ENCODE data around the gene GALNT7.
A peak's percentile ranks its signal among the peaks of the same experiment; 100 is the strongest.
"Not testable (repeated sequence)": the region's sequence is repeated elsewhere in the genome, so short reads cannot be mapped to it uniquely, and the experiment has no call there.

The GALNT7 gene

GRCh38 chr4:173194157-173194556 is 25.5 kb downstream of the GALNT7 start:
- no peak for DNase-seq (ENCODE audit: low read depth in 2 of 2)

GRCh38 chr4:173195109-173195508 is 26.5 kb downstream of the GALNT7 start:
- DNase-seq (ENCODE audit: low read depth in 2 of 2), result no peak

- DNase-seq (ENCODE audit: low read depth in 2 of 2), result no peak
These were observed 30.9 kb downstream of the GALNT7 start for GRCh38 chr4:173199553-173199952.

- no peak for DNase-seq (ENCODE audit: low read depth in 2 of 2)
These were observed 31.7 kb downstream of the GALNT7 start for GRCh38 chr4:173200103-173200884.

GRCh38 chr4:173202395-173202794 is 33.8 kb downstream of the GALNT7 start:
- DNase-seq (ENCODE audit: low read depth in 2 of 2), result no peak

GRCh38 chr4:173205656-173206055 is 37.0 kb downstream of the GALNT7 start:
- DNase-seq (ENCODE audit: low read depth in 2 of 2), result no peak

- no peak for DNase-seq (ENCODE audit: low read depth in 2 of 2)
These were observed 39.8 kb downstream of the GALNT7 start for GRCh38 chr4:173208420-173208819.

GRCh38 chr4:173211222-173211621 is 42.6 kb downstream of the GALNT7 start:
- no peak for DNase-seq (ENCODE audit: low read depth in 2 of 2)

GRCh38 chr4:173211838-173212237 is 43.2 kb downstream of the GALNT7 start:
- DNase-seq (ENCODE audit: low read depth in 2 of 2), result peak in 1 of 2 experiments; percentile 31

- DNase-seq (ENCODE audit: low read depth in 2 of 2), result no peak
These were observed 43.8 kb downstream of the GALNT7 start for GRCh38 chr4:173212379-173212778.

- no peak for DNase-seq (ENCODE audit: low read depth in 2 of 2)
These were observed 44.7 kb downstream of the GALNT7 start for GRCh38 chr4:173213296-173213695.

- no peak for DNase-seq (ENCODE audit: low read depth in 2 of 2)
These were observed 45.6 kb downstream of the GALNT7 start for GRCh38 chr4:173214231-173214630.

- peak; percentile 6 to 14 for DNase-seq (ENCODE audit: low read depth in 2 of 2)
These were observed 46.0 kb downstream of the GALNT7 start for GRCh38 chr4:173214661-173215060.

GRCh38 chr4:173217075-173217474 is 48.5 kb downstream of the GALNT7 start:
- DNase-seq (ENCODE audit: low read depth in 2 of 2), result no peak

GRCh38 chr4:173217727-173218126 is 49.1 kb downstream of the GALNT7 start:
- no peak for DNase-seq (ENCODE audit: low read depth in 2 of 2)

- peak; percentile 47 to 57 for DNase-seq (ENCODE audit: low read depth in 2 of 2)
These were observed 50.0 kb downstream of the GALNT7 start for GRCh38 chr4:173218411-173219125.

- not testable (repeated sequence) for DNase-seq (ENCODE audit: low read depth in 2 of 2)
These were observed 50.5 kb downstream of the GALNT7 start for GRCh38 chr4:173219126-173219437.

- DNase-seq (ENCODE audit: low read depth in 2 of 2), result no peak
These were observed 55.1 kb downstream of the GALNT7 start for GRCh38 chr4:173223743-173224142.

- DNase-seq (ENCODE audit: low read depth in 2 of 2), result no peak
These were observed 57.8 kb downstream of the GALNT7 start for GRCh38 chr4:173226401-173226888.

- DNase-seq (ENCODE audit: low read depth in 2 of 2), result no peak
These were observed 59.1 kb downstream of the GALNT7 start for GRCh38 chr4:173227756-173228155.

- DNase-seq (ENCODE audit: low read depth in 2 of 2), result no peak
These were observed 61.5 kb downstream of the GALNT7 start for GRCh38 chr4:173230062-173230461.

- no peak for DNase-seq (ENCODE audit: low read depth in 2 of 2)
These were observed 63.3 kb downstream of the GALNT7 start for GRCh38 chr4:173231916-173232315.

- no peak for DNase-seq (ENCODE audit: low read depth in 2 of 2)
These were observed 65.2 kb downstream of the GALNT7 start for GRCh38 chr4:173233857-173234256.

Data from fibroblast of skin of left biceps (primary cell).